Uterus (tissue), 2 donors: Measurements from ENCODE around the gene SMAP2.

Experiments
- CTCF ChIP-seq, 4 experiments: fragments of 200-600 bp in 2 of 4; fragments of 450-650 bp in 2 of 4; sonication (generic) in 2 of 4; IDR thresholded peaks; one replicate each; pipeline ENCODE4 v1.5.1; 2016 to 2019; ENCODE audit warnings: antibody characterized with exemption in 4 of 4, mild to moderate bottlenecking in 2 of 4, moderate library complexity in 1 of 4
- POLR2A ChIP-seq, 2 donors: fragments of 450-650 bp; IDR thresholded peaks; one replicate each; pipeline ENCODE4 v1.6.1; 2016; ENCODE audit warnings: antibody characterized with exemption in 2 of 2, mild to moderate bottlenecking in 1 of 2, moderate library complexity in 1 of 2

GRCh38 chr1:40416709-40417108 is 43.2 kb downstream of the SMAP2 start:
- TF ChIP-seq POLR2A (IDR thresholded peaks at IDR 0.05) (no peak), CTCF (IDR thresholded peaks at IDR 0.05) (no peak)
